HepG2 (cell line): Measurements from ENCODE around the gene ARHGAP26. TPM values are rescaled to one million over a fixed set of nuclear protein-coding genes. Genes with fewer than 3 reads are reported as not detected.

Source experiments
- ATAC-seq: fragments of 200-7000 bp; cut with Tn5 transposase; 3 replicates; pipeline ENCODE4 v1.9.1; 2020; ENCODE audit warnings: mild to moderate bottlenecking, moderate library complexity
- BruUV-seq: library from RNA; stranded (reverse); fragments of 400-500 nt; replicated peaks from 2 replicates; lab custom pipeline; 2021; lab: Mats Ljungman, UMichigan
- CTCF ChIA-PET: fragments of 300-600 bp; formaldehyde crosslinking; extraction: SDS; loops from one replicate; lab custom pipeline; 2021; ENCODE audit warnings: low total read pairs, inconsistent platforms, low intra/inter-chr PET ratio; lab: Yijun Ruan, JAX
- POLR2A ChIA-PET: fragments of 350-600 bp; sonication (Branson Sonifier 250); formaldehyde crosslinking; loops from one replicate; lab custom pipeline; 2020; ENCODE audit warnings: antibody characterized with exemption, inconsistent platforms; lab: Yijun Ruan, JAX
- DNase-seq: peaks from one replicate; pipeline ENCODE4 v3.0.0-alpha.2; 2015; ENCODE audit warnings: low spot score
- FAIRE-seq: peaks from 3 replicates; lab custom pipeline; 2011; peaks lifted over from hg19 to GRCh38; lab: Jason Lieb, UNC
- H2AFZ ChIP-seq: one replicate; pipeline ENCODE4 v1.6.1; 2011; ENCODE audit warnings: low read length, inconsistent platforms
- H3K27ac ChIP-seq: fragments of 300-600 bp; 3 replicates; pipeline ENCODE4 v1.8.0; 2011; ENCODE audit warnings: mixed run types, mild to moderate bottlenecking, mixed read lengths, low read length, inconsistent platforms; ENCODE audit not compliant: insufficient read depth; ENCODE audit errors: extremely low read length
- H3K27me3 ChIP-seq, 2 experiments: fragments of 200-600 bp in 1 of 2; 2 replicates in 1 of 2; 3 replicates in 1 of 2; pipeline versions ENCODE4 v1.6.0 to v1.8.0; 2011; ENCODE audit warnings: low read length in 2 of 2, mild to moderate bottlenecking in 2 of 2, moderate library complexity in 2 of 2, inconsistent platforms in 1 of 2; ENCODE audit not compliant: insufficient read depth in 2 of 2, control insufficient read depth in 1 of 2
- H3K36me3 ChIP-seq, 2 experiments: fragments of 200-600 bp in 1 of 2; replicated peaks in 1 of 2; 2 replicates in 1 of 2; 3 replicates in 1 of 2; pipeline versions ENCODE4 v1.5.1 to v1.8.0; 2011; ENCODE audit warnings: low read length in 2 of 2, inconsistent platforms in 1 of 2; ENCODE audit not compliant: insufficient read depth in 2 of 2, control insufficient read depth in 1 of 2
- H3K4me1 ChIP-seq: 2 replicates; pipeline ENCODE4 v1.5.1; 2012; ENCODE audit warnings: low read length, inconsistent platforms; ENCODE audit not compliant: insufficient read depth
- H3K4me2 ChIP-seq: 2 replicates; pipeline ENCODE4 v1.6.0; 2011; ENCODE audit warnings: low read depth, low read length, inconsistent platforms
- H3K4me3 ChIP-seq, 3 experiments: fragments of 200-600 bp in 1 of 3; sonication (generic), shearing (Covaris generic) in 1 of 3; replicated peaks in 1 of 3; 2 replicates each; pipeline ENCODE4 v1.5.1; 2011 to 2016; ENCODE audit warnings: low read length in 3 of 3, inconsistent platforms in 2 of 3, low read depth in 2 of 3, mild to moderate bottlenecking in 2 of 3, control low read depth in 1 of 3, mixed read lengths in 1 of 3; ENCODE audit not compliant: insufficient read depth in 1 of 3
- H3K79me2 ChIP-seq: one replicate; pipeline ENCODE4 v1.6.1; 2011; ENCODE audit warnings: low read length, inconsistent platforms; ENCODE audit not compliant: insufficient read depth
- H3K9ac ChIP-seq: 2 replicates; pipeline ENCODE4 v1.6.0; 2011; ENCODE audit warnings: mild to moderate bottlenecking, low read depth, low read length, inconsistent platforms; ENCODE audit not compliant: insufficient read depth
- H3K9me3 ChIP-seq: 2 replicates; pipeline ENCODE4 v1.5.1; 2012; ENCODE audit warnings: mild to moderate bottlenecking, low read length
- H4K20me1 ChIP-seq: 2 replicates; pipeline ENCODE4 v1.6.0; 2011; ENCODE audit warnings: inconsistent platforms, mild to moderate bottlenecking, low read length, moderate library complexity; ENCODE audit not compliant: insufficient read depth
- HHEX ChIP-seq: IDR thresholded peaks from 2 replicates; pipeline ENCODE4 v1.6.1; 2016; ENCODE audit warnings: control low read depth
- ONECUT2 ChIP-seq: sonication (generic); formaldehyde crosslinking; IDR thresholded peaks from 2 replicates; pipeline ENCODE4 v1.4.0; 2020; ENCODE audit warnings: missing genetic modification reagents
- PHF5A ChIP-seq: IDR thresholded peaks from one replicate; pipeline ENCODE4 v1.6.1; 2018; ENCODE audit warnings: low read depth, missing genetic modification reagents; ENCODE audit not compliant: unreplicated experiment
- RARA ChIP-seq: IDR thresholded peaks from 2 replicates; pipeline ENCODE4 v1.6.1; 2016; ENCODE audit warnings: missing genetic modification reagents, missing compliant biosample characterization
- ZBTB8A ChIP-seq: sonication (generic); formaldehyde crosslinking; IDR thresholded peaks from 2 replicates; pipeline ENCODE4 v1.4.0; 2020; ENCODE audit warnings: mild to moderate bottlenecking, low read depth, missing genetic modification reagents, borderline replicate concordance
- ZNF354B ChIP-seq: sonication (generic); formaldehyde crosslinking; IDR thresholded peaks from 2 replicates; pipeline ENCODE4 v1.8.0; 2022; ENCODE audit warnings: mild to moderate bottlenecking, missing genetic modification reagents
- ZNF414 ChIP-seq: sonication (generic); formaldehyde crosslinking; IDR thresholded peaks from 2 replicates; pipeline ENCODE4 v1.5.0; 2020; ENCODE audit warnings: missing genetic modification reagents
- ZNF7 ChIP-seq: IDR thresholded peaks from 2 replicates; pipeline ENCODE4 v1.6.1; 2016; ENCODE audit warnings: missing biosample characterization, missing genetic modification reagents
- ZNF782 ChIP-seq: sonication (generic); formaldehyde crosslinking; IDR thresholded peaks from 2 replicates; pipeline ENCODE4 v1.4.0; 2020; ENCODE audit warnings: missing genetic modification reagents, mild to moderate bottlenecking, borderline replicate concordance
- WGBS: methylation state at CpG from one replicate; pipeline ENCODE4 v1.1.6; 2017; ENCODE audit warnings: low lambda C conversion rate; 5-methylcytosine and 5-hydroxymethylcytosine counted together
- in situ Hi-C: cut with HindIII; loops from 2 replicates; pipeline ENCODE4 v1.10.0; 2017; ENCODE audit warnings: low pct_unique_long_range_greater_than_20kb; ENCODE audit not compliant: extremely low pct_ligation_motif_present
- intact Hi-C: fragments of 100-400 bp; cut with micrococcal nuclease; formaldehyde crosslinking; loops from one replicate; pipeline ENCODE4 v1.10.0; 2022; ENCODE audit not compliant: unreplicated experiment
- polyA plus RNA-seq, 8 experiments: library from polyadenylated mRNA; depleted of rRNA in 3 of 8; stranded (reverse) in 7 of 8; unstranded in 1 of 8; fragments of >200 nt; fragmentation: Illumina TruSeq in 4 of 8; extraction: Trizol in 4 of 8; gene quantifications; 2 replicates each; pipeline versions ENCODE4 v1.2.1 to v1.2.3, GENCODE V29; 2011 to 2016; ENCODE audit warnings: low read depth in 4 of 8, missing spikeins in 1 of 8, mixed read lengths in 1 of 8; ENCODE audit not compliant: insufficient read depth in 1 of 8
- total RNA-seq, 5 experiments: library from RNA; depleted of rRNA; stranded (reverse); fragments of >200 nt; fragmentation: Illumina TruSeq; extraction: Trizol; gene quantifications; 2 replicates each; pipeline ENCODE4 v1.2.3, GENCODE V29; 2016; ENCODE audit warnings: low read depth in 1 of 5
- TF ChIP-seq, protein P1 (sequence below): sonication (generic); formaldehyde crosslinking; IDR thresholded peaks from 2 replicates; pipeline ENCODE4 v1.4.0; 2020; ENCODE audit warnings: missing genetic modification reagents
- TF ChIP-seq, protein P2 (sequence below): sonication (generic); formaldehyde crosslinking; IDR thresholded peaks from 2 replicates; pipeline ENCODE4 v1.5.0; 2020; ENCODE audit warnings: mild to moderate bottlenecking, missing genetic modification reagents, borderline replicate concordance
- TF ChIP-seq, protein P3 (sequence below): IDR thresholded peaks from 2 replicates; pipeline ENCODE4 v1.6.1; 2012; ENCODE audit warnings: low read depth, low read length, improper control_type of control experiment

The ARHGAP26 gene
- total and polyA plus RNA-seq, 2 of the 13 experiments (the other 11 are each of a cell fraction or from before 2014, with no cell fraction given) = 9.6 to 18.2 TPM

DNA sequence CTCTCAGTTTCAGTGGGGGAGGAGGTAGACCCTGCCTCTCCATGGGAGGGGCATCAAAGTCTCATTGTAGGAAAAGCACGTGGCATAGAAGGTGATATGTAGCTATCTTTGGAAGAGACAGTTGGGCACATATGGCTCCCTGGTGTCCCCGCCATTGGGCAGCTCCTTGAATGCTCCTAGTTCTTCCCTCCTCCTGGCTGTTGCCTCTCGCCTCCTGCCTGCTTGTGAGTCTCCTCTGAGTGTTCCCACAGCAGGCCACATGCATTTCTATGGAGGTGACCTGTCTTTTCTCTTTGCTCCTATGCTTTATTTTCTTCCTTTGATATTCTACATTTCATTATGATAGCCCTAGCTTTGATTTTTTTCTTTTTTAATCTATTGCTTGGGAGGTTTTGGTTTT is 138.5 kb downstream of the ARHGAP26 start:
- H3K79me2 ChIP-seq = no peaks in the 10 kb centered on the region
- in situ Hi-C loops = no loop called here
- H2AFZ ChIP-seq = no peak overlapping the region
- ChIA-PET CTCF (no interaction called here), POLR2A (no interaction called here)
- H3K27ac ChIP-seq = no peak overlapping the region
- FAIRE-seq (no peak), ATAC-seq (no peak), DNase-seq (no peak)
- H3K27me3 ChIP-seq = no peaks in the 10 kb centered on the region
- H3K4me3 ChIP-seq = no peak overlapping the region
- H3K36me3 ChIP-seq = peaks cover 0 to 64% of the 10 kb centered on the region in 2 experiments; a peak in 4 of 5 replicates
- peaks cover 22% of the 10 kb centered on the region for H3K4me1 ChIP-seq
- no TSS peak for BruUV-seq
- 94% methylated on average over 3 of the region's 3 CpGs for WGBS
- TF ChIP-seq ZNF414 (no peak), RARA (CRISPR knock-in tag) (no peak), PHF5A (no peak), ZBTB8A (CRISPR knock-in tag) (no peak), ZNF7 (CRISPR knock-in tag) (no peak), HHEX (CRISPR knock-in tag) (no peak), ZNF354B (no peak), ZNF782 (CRISPR knock-in tag) (no peak), ONECUT2 (no peak)
- TF ChIP-seq, protein P1, sequence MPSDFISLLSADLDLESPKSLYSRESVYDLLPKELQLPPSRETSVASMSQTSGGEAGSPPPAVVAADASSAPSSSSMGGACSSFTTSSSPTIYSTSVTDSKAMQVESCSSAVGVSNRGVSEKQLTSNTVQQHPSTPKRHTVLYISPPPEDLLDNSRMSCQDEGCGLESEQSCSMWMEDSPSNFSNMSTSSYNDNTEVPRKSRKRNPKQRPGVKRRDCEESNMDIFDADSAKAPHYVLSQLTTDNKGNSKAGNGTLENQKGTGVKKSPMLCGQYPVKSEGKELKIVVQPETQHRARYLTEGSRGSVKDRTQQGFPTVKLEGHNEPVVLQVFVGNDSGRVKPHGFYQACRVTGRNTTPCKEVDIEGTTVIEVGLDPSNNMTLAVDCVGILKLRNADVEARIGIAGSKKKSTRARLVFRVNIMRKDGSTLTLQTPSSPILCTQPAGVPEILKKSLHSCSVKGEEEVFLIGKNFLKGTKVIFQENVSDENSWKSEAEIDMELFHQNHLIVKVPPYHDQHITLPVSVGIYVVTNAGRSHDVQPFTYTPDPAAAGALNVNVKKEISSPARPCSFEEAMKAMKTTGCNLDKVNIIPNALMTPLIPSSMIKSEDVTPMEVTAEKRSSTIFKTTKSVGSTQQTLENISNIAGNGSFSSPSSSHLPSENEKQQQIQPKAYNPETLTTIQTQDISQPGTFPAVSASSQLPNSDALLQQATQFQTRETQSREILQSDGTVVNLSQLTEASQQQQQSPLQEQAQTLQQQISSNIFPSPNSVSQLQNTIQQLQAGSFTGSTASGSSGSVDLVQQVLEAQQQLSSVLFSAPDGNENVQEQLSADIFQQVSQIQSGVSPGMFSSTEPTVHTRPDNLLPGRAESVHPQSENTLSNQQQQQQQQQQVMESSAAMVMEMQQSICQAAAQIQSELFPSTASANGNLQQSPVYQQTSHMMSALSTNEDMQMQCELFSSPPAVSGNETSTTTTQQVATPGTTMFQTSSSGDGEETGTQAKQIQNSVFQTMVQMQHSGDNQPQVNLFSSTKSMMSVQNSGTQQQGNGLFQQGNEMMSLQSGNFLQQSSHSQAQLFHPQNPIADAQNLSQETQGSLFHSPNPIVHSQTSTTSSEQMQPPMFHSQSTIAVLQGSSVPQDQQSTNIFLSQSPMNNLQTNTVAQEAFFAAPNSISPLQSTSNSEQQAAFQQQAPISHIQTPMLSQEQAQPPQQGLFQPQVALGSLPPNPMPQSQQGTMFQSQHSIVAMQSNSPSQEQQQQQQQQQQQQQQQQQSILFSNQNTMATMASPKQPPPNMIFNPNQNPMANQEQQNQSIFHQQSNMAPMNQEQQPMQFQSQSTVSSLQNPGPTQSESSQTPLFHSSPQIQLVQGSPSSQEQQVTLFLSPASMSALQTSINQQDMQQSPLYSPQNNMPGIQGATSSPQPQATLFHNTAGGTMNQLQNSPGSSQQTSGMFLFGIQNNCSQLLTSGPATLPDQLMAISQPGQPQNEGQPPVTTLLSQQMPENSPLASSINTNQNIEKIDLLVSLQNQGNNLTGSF (CRISPR knock-in tag) = no peak
- TF ChIP-seq, protein P2, sequence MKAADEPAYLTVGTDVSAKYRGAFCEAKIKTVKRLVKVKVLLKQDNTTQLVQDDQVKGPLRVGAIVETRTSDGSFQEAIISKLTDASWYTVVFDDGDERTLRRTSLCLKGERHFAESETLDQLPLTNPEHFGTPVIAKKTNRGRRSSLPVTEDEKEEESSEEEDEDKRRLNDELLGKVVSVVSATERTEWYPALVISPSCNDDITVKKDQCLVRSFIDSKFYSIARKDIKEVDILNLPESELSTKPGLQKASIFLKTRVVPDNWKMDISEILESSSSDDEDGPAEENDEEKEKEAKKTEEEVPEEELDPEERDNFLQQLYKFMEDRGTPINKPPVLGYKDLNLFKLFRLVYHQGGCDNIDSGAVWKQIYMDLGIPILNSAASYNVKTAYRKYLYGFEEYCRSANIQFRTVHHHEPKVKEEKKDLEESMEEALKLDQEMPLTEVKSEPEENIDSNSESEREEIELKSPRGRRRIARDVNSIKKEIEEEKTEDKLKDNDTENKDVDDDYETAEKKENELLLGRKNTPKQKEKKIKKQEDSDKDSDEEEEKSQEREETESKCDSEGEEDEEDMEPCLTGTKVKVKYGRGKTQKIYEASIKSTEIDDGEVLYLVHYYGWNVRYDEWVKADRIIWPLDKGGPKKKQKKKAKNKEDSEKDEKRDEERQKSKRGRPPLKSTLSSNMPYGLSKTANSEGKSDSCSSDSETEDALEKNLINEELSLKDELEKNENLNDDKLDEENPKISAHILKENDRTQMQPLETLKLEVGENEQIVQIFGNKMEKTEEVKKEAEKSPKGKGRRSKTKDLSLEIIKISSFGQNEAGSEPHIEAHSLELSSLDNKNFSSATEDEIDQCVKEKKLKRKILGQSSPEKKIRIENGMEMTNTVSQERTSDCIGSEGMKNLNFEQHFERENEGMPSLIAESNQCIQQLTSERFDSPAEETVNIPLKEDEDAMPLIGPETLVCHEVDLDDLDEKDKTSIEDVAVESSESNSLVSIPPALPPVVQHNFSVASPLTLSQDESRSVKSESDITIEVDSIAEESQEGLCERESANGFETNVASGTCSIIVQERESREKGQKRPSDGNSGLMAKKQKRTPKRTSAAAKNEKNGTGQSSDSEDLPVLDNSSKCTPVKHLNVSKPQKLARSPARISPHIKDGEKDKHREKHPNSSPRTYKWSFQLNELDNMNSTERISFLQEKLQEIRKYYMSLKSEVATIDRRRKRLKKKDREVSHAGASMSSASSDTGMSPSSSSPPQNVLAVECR = no peak
- TF ChIP-seq, protein P3, sequence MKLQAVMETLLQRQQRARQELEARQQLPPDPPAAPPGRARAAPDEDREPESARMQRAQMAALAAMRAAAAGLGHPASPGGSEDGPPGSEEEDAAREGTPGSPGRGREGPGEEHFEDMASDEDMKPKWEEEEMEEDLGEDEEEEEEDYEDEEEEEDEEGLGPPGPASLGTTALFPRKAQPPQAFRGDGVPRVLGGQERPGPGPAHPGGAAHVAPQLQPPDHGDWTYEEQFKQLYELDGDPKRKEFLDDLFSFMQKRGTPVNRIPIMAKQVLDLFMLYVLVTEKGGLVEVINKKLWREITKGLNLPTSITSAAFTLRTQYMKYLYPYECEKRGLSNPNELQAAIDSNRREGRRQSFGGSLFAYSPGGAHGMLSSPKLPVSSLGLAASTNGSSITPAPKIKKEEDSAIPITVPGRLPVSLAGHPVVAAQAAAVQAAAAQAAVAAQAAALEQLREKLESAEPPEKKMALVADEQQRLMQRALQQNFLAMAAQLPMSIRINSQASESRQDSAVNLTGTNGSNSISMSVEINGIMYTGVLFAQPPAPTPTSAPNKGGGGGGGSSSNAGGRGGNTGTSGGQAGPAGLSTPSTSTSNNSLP = no peak
- intact Hi-C loops = no loop called here
- H3K9ac ChIP-seq = no peak overlapping the region
- H4K20me1 ChIP-seq = no peaks in the 10 kb centered on the region
- H3K4me2 ChIP-seq = no peak overlapping the region
- no peaks in the 10 kb centered on the region for H3K9me3 ChIP-seq
